HG02763 (cell line): ENCODE data around the gene GNA15.
"Not testable (repeated sequence)": the region's sequence is repeated elsewhere in the genome, so short reads cannot be mapped to it uniquely, and the experiment has no call there.

Experiments used
- ATAC-seq: cut with Tn5 transposase; IDR thresholded peaks from one replicate; pipeline ENCODE4 v1.9.1; 2021; ENCODE audit warnings: mild to moderate bottlenecking, moderate library complexity; ENCODE audit not compliant: unreplicated experiment

The GNA15 gene

GRCh38 chr19:3135961-3136683, at the start of gene GNA15:
GNA15 (plus strand) TSS chr19:3136033; CDS start chr19:3136451, 418 bp downstream.
- ATAC-seq, result no peak

- ATAC-seq, result no peak
Measured at GRCh38 chr19:3087769-3088168, 48.1 kb upstream of the GNA15 start.

- ATAC-seq, result not testable (repeated sequence)
Measured at GRCh38 chr19:3089299-3089855, 46.5 kb upstream of the GNA15 start.

- ATAC-seq, result peak; percentile 17
Measured at GRCh38 chr19:3094601-3095440, 41.0 kb upstream of the GNA15 start.

- ATAC-seq, result no peak
Measured at GRCh38 chr19:3095441-3096191, 40.2 kb upstream of the GNA15 start.

- no peak for ATAC-seq
Measured at GRCh38 chr19:3096267-3096901, 39.4 kb upstream of the GNA15 start.

GRCh38 chr19:3096902-3097326, 38.9 kb upstream of the GNA15 start:
- no peak for ATAC-seq

GRCh38 chr19:3097442-3097871, 38.4 kb upstream of the GNA15 start:
- ATAC-seq, result no peak

- ATAC-seq, result no peak
Measured at GRCh38 chr19:3098141-3098514, 37.7 kb upstream of the GNA15 start.

GRCh38 chr19:3098515-3099346, 37.1 kb upstream of the GNA15 start:
- no peak for ATAC-seq

GRCh38 chr19:3099347-3100145, 36.3 kb upstream of the GNA15 start:
- ATAC-seq, result no peak

- ATAC-seq, result no peak
Measured at GRCh38 chr19:3100331-3100730, 35.5 kb upstream of the GNA15 start.

- ATAC-seq, result no peak
Measured at GRCh38 chr19:3100747-3101730, 34.8 kb upstream of the GNA15 start.

GRCh38 chr19:3102239-3103140, 33.3 kb upstream of the GNA15 start:
- ATAC-seq, result no peak

GRCh38 chr19:3104708-3104983, 31.2 kb upstream of the GNA15 start:
- ATAC-seq, result no peak

- ATAC-seq, result no peak
Measured at GRCh38 chr19:3105641-3106508, 30.0 kb upstream of the GNA15 start.
